Fibroblast of villous mesenchyme (primary cell): ENCODE measurements around the gene NFASC. TPM values are rescaled to one million over a fixed set of nuclear protein-coding genes. Genes with fewer than 3 reads are reported as not detected.

Experiments used
- DNase-seq: peaks from one replicate; pipeline ENCODE4 v3.0.0-alpha.2; 2010; ENCODE audit warnings: low read depth
- H3K4me3 ChIP-seq: 2 replicates; pipeline ENCODE4 v1.5.1; 2011; ENCODE audit warnings: low read depth, mild to moderate bottlenecking, low read length
- total RNA-seq: library from RNA; depleted of rRNA; stranded (reverse); fragments of >200 nt; gene quantifications from 2 replicates; pipeline ENCODE4 v1.2.3, GENCODE V29; 2012
- TF ChIP-seq, protein P1 (sequence below): IDR thresholded peaks from 2 replicates; pipeline ENCODE4 v1.5.1; 2012; ENCODE audit warnings: low read depth, mild to moderate bottlenecking, low read length; ENCODE audit not compliant: insufficient read depth

Gene NFASC
- total RNA-seq, 1 donor = 1.7 TPM

GRCh38 chr1:204889681-204890383 is 19.2 kb downstream of the NFASC start:
- H3K4me3 ChIP-seq = no peak overlapping the region
- TF ChIP-seq, protein P1, sequence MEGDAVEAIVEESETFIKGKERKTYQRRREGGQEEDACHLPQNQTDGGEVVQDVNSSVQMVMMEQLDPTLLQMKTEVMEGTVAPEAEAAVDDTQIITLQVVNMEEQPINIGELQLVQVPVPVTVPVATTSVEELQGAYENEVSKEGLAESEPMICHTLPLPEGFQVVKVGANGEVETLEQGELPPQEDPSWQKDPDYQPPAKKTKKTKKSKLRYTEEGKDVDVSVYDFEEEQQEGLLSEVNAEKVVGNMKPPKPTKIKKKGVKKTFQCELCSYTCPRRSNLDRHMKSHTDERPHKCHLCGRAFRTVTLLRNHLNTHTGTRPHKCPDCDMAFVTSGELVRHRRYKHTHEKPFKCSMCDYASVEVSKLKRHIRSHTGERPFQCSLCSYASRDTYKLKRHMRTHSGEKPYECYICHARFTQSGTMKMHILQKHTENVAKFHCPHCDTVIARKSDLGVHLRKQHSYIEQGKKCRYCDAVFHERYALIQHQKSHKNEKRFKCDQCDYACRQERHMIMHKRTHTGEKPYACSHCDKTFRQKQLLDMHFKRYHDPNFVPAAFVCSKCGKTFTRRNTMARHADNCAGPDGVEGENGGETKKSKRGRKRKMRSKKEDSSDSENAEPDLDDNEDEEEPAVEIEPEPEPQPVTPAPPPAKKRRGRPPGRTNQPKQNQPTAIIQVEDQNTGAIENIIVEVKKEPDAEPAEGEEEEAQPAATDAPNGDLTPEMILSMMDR = no peak
- DNase-seq = no peak

GRCh38 chr1:204891860-204892259 is 21.2 kb downstream of the NFASC start:
- TF ChIP-seq, protein P1 = no peak
- no peak for DNase-seq
- H3K4me3 ChIP-seq = no peak overlapping the region

DNA sequence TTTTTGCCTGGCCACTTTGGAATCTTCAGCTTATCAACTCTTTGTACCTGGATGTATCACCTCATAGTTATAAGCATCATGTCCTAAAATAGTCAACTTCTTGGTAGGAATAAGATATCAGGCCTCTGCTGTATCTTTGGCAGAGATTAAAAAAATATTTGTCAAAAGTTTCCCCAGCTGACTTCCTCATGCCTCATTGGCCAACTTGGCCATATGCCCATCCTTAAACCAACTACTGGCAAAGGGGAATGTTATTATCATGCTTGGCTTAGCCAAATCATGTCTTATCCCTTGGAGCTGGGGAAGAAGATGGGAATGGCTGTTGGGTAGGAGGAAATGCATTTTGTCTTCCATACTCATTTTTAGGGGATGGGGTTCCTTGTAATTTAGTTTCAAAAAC is 23.4 kb downstream of the NFASC start:
- DNase-seq = no peak
- TF ChIP-seq, protein P1 = no peak
- no peak overlapping the region for H3K4me3 ChIP-seq

- TF ChIP-seq, protein P1 = no peak
- no peak overlapping the region for H3K4me3 ChIP-seq
- DNase-seq = no peak
These were observed 23.9 kb downstream of the NFASC start for GRCh38 chr1:204894606-204895005.

DNA sequence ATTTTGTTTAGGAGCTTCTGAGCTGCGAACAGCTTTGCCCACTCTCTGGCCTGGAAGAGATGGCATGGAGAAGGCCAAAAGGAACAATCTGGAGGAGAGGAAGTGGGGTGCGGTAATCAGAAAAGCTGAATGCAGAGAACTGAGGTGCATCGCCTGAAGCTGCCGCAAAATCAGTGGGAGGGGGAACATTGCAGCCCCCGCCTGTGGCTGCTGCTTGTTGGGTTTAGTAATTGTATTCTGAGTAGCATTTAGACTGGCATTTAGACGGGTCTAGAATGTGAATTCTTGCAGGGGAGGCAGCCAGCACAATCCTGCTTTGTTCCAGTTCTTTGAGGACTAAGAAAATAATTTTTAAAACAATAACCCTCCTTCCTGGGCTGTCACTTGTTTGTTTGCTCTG is 25.4 kb downstream of the NFASC start:
- no peak overlapping the region for H3K4me3 ChIP-seq
- TF ChIP-seq, protein P1 = no peak
- no peak for DNase-seq

- TF ChIP-seq, protein P1 = no peak
These were observed 26.3 kb downstream of the NFASC start for GRCh38 chr1:204896787-204897469.

More at GRCh38 chr1:204896787-204897469, 26.3 kb downstream of the NFASC start:
- no peak overlapping the region for H3K4me3 ChIP-seq
- DNase-seq = no peak
